Activated naive CD4-positive, alpha-beta T cell treated with anti-CD3 and anti-CD28 coated beads, Interleukin-2, amount 50 U/mL, for 24 hours (primary cell): ENCODE results near the gene DNAJC18.

Experiments
- H3K27ac Mint-ChIP-seq: one replicate; pipeline ENCODE4 v1.8.0; 2021; ENCODE audit warnings: mild to moderate bottlenecking, mixed read lengths
- H3K27me3 Mint-ChIP-seq: one replicate; pipeline ENCODE4 v1.8.0; 2021; ENCODE audit warnings: mixed read lengths
- H3K36me3 Mint-ChIP-seq: one replicate; pipeline ENCODE4 v1.8.0; 2021; ENCODE audit warnings: mixed read lengths
- H3K4me1 Mint-ChIP-seq: one replicate; pipeline ENCODE4 v1.8.0; 2021; ENCODE audit warnings: mixed read lengths
- H3K4me3 Mint-ChIP-seq: one replicate; pipeline ENCODE4 v1.8.0; 2021; ENCODE audit warnings: mild to moderate bottlenecking, mixed read lengths
- H3K9me3 Mint-ChIP-seq: one replicate; pipeline ENCODE4 v1.8.0; 2021; ENCODE audit warnings: mixed read lengths

The DNAJC18 gene

DNA sequence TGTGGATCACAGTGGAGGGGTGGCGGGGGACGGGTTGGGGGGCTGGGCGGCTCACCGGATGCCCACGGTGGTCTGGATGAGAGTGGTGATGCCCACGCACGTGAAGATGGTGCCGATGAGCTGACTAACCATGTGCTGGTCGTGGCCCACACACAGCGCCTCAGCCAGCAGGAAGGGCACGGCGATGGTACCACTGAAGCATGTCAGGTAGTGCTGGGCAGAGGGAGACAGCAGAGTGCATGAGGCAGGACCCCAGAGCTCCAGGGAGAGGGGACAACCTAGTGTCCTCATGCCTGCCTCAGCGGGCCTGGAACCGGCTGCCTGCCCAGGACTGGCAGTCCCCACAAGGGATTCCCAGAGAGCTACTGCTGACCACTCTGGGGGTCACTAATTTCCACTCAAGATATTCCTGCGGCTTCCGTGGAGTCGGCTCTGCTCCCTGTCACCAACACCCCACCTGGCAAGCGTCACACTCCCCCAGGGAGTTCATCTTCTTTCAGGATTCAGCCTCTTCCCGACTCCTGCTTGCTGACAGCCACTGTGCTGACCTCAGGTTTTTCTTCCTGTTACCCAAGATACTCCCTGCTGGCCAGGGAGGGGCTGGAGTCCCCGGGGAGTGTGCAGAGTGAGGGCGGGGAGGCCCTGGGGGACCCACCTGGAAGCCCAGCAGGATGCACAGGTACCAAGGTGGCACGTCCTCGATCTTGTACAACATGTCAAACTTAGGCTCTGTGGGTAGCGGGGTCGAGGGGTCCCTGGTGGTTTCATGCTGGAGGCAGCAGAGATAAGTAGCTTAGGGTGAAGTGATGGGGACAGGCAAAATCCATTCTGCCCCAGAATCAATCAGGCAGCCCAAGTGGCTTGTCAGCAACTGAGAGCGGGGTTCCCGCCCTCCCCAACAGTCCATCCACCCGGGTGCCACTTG is 57.2 kb downstream of the DNAJC18 start:
- H3K9me3 Mint-ChIP-seq: no peaks in the 10 kb centered on the region
- peaks cover 28% of the 10 kb centered on the region for H3K4me1 Mint-ChIP-seq
- H3K27ac Mint-ChIP-seq: no peak overlapping the region
- H3K27me3 Mint-ChIP-seq: no peaks in the 10 kb centered on the region
- no peak overlapping the region for H3K4me3 Mint-ChIP-seq
- H3K36me3 Mint-ChIP-seq: no peaks in the 10 kb centered on the region

- Mint-ChIP-seq H3K36me3 (no peaks in the 10 kb centered on the region), H3K27ac (no peak overlapping the region), H3K9me3 (no peaks in the 10 kb centered on the region), H3K27me3 (no peaks in the 10 kb centered on the region), H3K4me3 (no peak overlapping the region), H3K4me1 (peaks cover 12% of the 10 kb centered on the region)
Observed at GRCh38 chr5:139379626-139380449, 59.5 kb downstream of the DNAJC18 start.

DNA sequence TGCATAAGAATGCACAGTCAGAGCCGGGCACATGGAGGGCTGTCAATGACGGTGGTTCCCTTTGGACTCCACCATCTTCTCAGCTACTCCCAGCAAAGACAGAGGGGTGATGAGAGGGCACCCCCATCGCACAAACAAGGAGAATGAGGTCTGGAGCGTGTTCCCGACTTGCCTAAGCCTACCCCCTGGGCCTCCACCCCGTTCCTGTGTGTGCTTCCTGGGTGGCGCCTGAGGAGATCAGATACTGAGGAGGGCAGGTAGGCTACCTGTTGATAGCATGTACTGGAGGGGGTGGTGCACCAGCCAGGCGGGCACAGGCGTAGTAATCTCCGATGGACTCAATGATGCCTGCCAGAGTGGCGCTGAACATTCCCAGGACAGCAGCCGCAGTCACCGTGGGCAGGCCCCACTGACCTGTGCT is 60.4 kb downstream of the DNAJC18 start:
- Mint-ChIP-seq H3K9me3 (no peaks in the 10 kb centered on the region), H3K36me3 (no peaks in the 10 kb centered on the region), H3K27ac (no peak overlapping the region), H3K4me3 (no peak overlapping the region), H3K27me3 (no peaks in the 10 kb centered on the region), H3K4me1 (peaks cover 6% of the 10 kb centered on the region)

GRCh38 chr5:139378101-139378825 is 61.1 kb downstream of the DNAJC18 start:
- Mint-ChIP-seq H3K27me3 (no peaks in the 10 kb centered on the region), H3K4me1 (peaks cover under 1% of the 10 kb centered on the region), H3K27ac (no peak overlapping the region), H3K4me3 (no peak overlapping the region), H3K9me3 (no peaks in the 10 kb centered on the region), H3K36me3 (no peaks in the 10 kb centered on the region)

- no peaks in the 10 kb centered on the region for H3K4me1 Mint-ChIP-seq
- H3K27me3 Mint-ChIP-seq: no peaks in the 10 kb centered on the region
- peaks cover 1% of the 10 kb centered on the region for H3K36me3 Mint-ChIP-seq
- H3K4me3 Mint-ChIP-seq: no peak overlapping the region
- no peaks in the 10 kb centered on the region for H3K9me3 Mint-ChIP-seq
- H3K27ac Mint-ChIP-seq: no peak overlapping the region
Observed at GRCh38 chr5:139377226-139377625, 62.1 kb downstream of the DNAJC18 start.

GRCh38 chr5:139376364-139376763 is 63.0 kb downstream of the DNAJC18 start:
- Mint-ChIP-seq H3K4me1 (no peaks in the 10 kb centered on the region), H3K36me3 (peaks cover 1% of the 10 kb centered on the region), H3K27me3 (no peaks in the 10 kb centered on the region), H3K9me3 (no peaks in the 10 kb centered on the region), H3K4me3 (no peak overlapping the region), H3K27ac (no peak overlapping the region)

GRCh38 chr5:139374909-139375308 is 64.4 kb downstream of the DNAJC18 start:
- no peaks in the 10 kb centered on the region for H3K27me3 Mint-ChIP-seq

GRCh38 chr5:139371482-139372435 is 67.6 kb downstream of the DNAJC18 start:
- Mint-ChIP-seq H3K4me3 (no peak overlapping the region), H3K36me3 (peaks cover 3% of the 10 kb centered on the region), H3K27me3 (no peaks in the 10 kb centered on the region), H3K27ac (no peak overlapping the region), H3K4me1 (no peaks in the 10 kb centered on the region), H3K9me3 (no peaks in the 10 kb centered on the region)

More at GRCh38 chr5:139374909-139375308, 64.4 kb downstream of the DNAJC18 start:
- Mint-ChIP-seq H3K4me3 (no peak overlapping the region), H3K4me1 (no peaks in the 10 kb centered on the region), H3K27ac (no peak overlapping the region), H3K9me3 (no peaks in the 10 kb centered on the region), H3K36me3 (peaks cover 1% of the 10 kb centered on the region)

- Mint-ChIP-seq H3K4me1 (no peaks in the 10 kb centered on the region), H3K4me3 (no peak overlapping the region), H3K27ac (no peak overlapping the region), H3K27me3 (no peaks in the 10 kb centered on the region), H3K36me3 (peaks cover 5% of the 10 kb centered on the region), H3K9me3 (no peaks in the 10 kb centered on the region)
Observed at GRCh38 chr5:139369181-139369580, 70.1 kb downstream of the DNAJC18 start.

GRCh38 chr5:139368613-139369012 is 70.7 kb downstream of the DNAJC18 start:
- H3K4me1 Mint-ChIP-seq: no peaks in the 10 kb centered on the region
- no peaks in the 10 kb centered on the region for H3K9me3 Mint-ChIP-seq
- H3K27ac Mint-ChIP-seq: peak overlapping the region; percentile 66
- no peak overlapping the region for H3K4me3 Mint-ChIP-seq
- H3K27me3 Mint-ChIP-seq: no peaks in the 10 kb centered on the region
- peaks cover 7% of the 10 kb centered on the region for H3K36me3 Mint-ChIP-seq

- Mint-ChIP-seq H3K4me3 (no peak overlapping the region), H3K27me3 (no peaks in the 10 kb centered on the region), H3K36me3 (peaks cover 6% of the 10 kb centered on the region), H3K9me3 (no peaks in the 10 kb centered on the region), H3K27ac (no peak overlapping the region), H3K4me1 (peaks cover 15% of the 10 kb centered on the region)
Observed at GRCh38 chr5:139364466-139364865, 74.9 kb downstream of the DNAJC18 start.

DNA sequence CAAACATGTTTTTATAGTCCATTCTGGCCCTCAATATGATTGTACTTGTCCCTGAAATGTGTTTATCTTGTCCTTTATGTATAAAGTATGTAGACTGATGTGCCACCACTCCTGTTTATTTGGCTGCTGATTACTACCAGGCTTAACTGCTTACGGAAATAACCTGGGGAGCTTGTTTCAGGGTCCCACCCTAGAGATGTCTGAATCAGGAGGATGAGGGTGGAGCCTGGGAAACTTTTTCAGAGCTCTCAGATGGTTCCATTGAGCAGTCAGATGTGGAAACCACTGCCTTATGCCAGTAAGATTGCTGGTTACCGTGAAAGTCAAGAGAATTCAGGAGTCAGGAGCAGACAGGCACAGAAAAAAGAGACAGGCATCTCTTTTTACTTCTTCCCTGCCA is 75.4 kb downstream of the DNAJC18 start:
- H3K9me3 Mint-ChIP-seq: no peaks in the 10 kb centered on the region
- H3K27ac Mint-ChIP-seq: no peak overlapping the region
- H3K36me3 Mint-ChIP-seq: peaks cover 6% of the 10 kb centered on the region
- H3K27me3 Mint-ChIP-seq: no peaks in the 10 kb centered on the region
- H3K4me3 Mint-ChIP-seq: no peak overlapping the region
- peaks cover 16% of the 10 kb centered on the region for H3K4me1 Mint-ChIP-seq

GRCh38 chr5:139361835-139362429 is 77.4 kb downstream of the DNAJC18 start:
- Mint-ChIP-seq H3K4me3 (no peak overlapping the region), H3K4me1 (peaks cover 31% of the 10 kb centered on the region), H3K9me3 (no peaks in the 10 kb centered on the region), H3K27me3 (no peaks in the 10 kb centered on the region), H3K36me3 (peaks cover 7% of the 10 kb centered on the region), H3K27ac (no peak overlapping the region)

- H3K4me1 Mint-ChIP-seq: peaks cover 37% of the 10 kb centered on the region
- no peak overlapping the region for H3K27ac Mint-ChIP-seq
- no peaks in the 10 kb centered on the region for H3K9me3 Mint-ChIP-seq
- no peak overlapping the region for H3K4me3 Mint-ChIP-seq
- peaks cover 7% of the 10 kb centered on the region for H3K36me3 Mint-ChIP-seq
- H3K27me3 Mint-ChIP-seq: no peaks in the 10 kb centered on the region
Observed at GRCh38 chr5:139360384-139360783, 78.9 kb downstream of the DNAJC18 start.
